H9 (cell line): ENCODE data around the gene IPO9. TPM values are rescaled to one million over a fixed set of nuclear protein-coding genes. Genes with fewer than 3 reads are reported as not detected.

ENCODE experiments used
- DNase-seq: peaks from one replicate; pipeline ENCODE4 v3.0.0-alpha.2; 2017
- H2AFZ ChIP-seq: one replicate; pipeline ENCODE4 v1.6.1; 2013; ENCODE audit warnings: mild to moderate bottlenecking, low read length, control low read depth, moderate library complexity
- H2AK5ac ChIP-seq: 2 replicates; pipeline ENCODE4 v1.6.1; 2013; ENCODE audit warnings: low read length, control low read depth, mixed read lengths; ENCODE audit not compliant: insufficient read length
- H2BK120ac ChIP-seq: one replicate; pipeline ENCODE4 v1.6.1; 2013; ENCODE audit warnings: low read depth, mild to moderate bottlenecking, low read length, control low read depth, inconsistent platforms; ENCODE audit not compliant: poor library complexity, severe bottlenecking
- H2BK12ac ChIP-seq: 2 replicates; pipeline ENCODE4 v1.6.1; 2013; ENCODE audit warnings: low read length, control low read depth, mixed read lengths, low read depth; ENCODE audit not compliant: insufficient read length
- H2BK15ac ChIP-seq: 2 replicates; pipeline ENCODE4 v1.6.1; 2013; ENCODE audit warnings: low read depth, low read length, control low read depth
- H2BK20ac ChIP-seq: one replicate; pipeline ENCODE4 v1.6.1; 2013; ENCODE audit warnings: low read depth, mild to moderate bottlenecking, low read length, control low read depth, inconsistent platforms; ENCODE audit not compliant: poor library complexity, severe bottlenecking
- H2BK5ac ChIP-seq: 2 replicates; pipeline ENCODE4 v1.6.1; 2013; ENCODE audit warnings: low read length, control low read depth, mixed read lengths; ENCODE audit not compliant: insufficient read length
- H3K14ac ChIP-seq: 2 replicates; pipeline ENCODE4 v1.6.1; 2013; ENCODE audit warnings: low read length, control low read depth; ENCODE audit not compliant: insufficient read depth
- H3K18ac ChIP-seq: 2 replicates; pipeline ENCODE4 v1.6.1; 2013; ENCODE audit warnings: low read depth, mild to moderate bottlenecking, mixed read lengths, low read length, control low read depth; ENCODE audit not compliant: insufficient read length
- H3K23ac ChIP-seq: 2 replicates; pipeline ENCODE4 v1.6.1; 2013; ENCODE audit warnings: low read length, control low read depth, mixed read lengths, low read depth; ENCODE audit not compliant: insufficient read length
- H3K23me2 ChIP-seq: 2 replicates; pipeline ENCODE4 v1.6.1; 2013; ENCODE audit warnings: low read depth, mild to moderate bottlenecking, mixed read lengths, low read length, control low read depth; ENCODE audit not compliant: insufficient read length, poor library complexity, severe bottlenecking
- H3K27ac ChIP-seq: 2 replicates; pipeline ENCODE4 v1.5.1; 2013; ENCODE audit warnings: low read length, control low read depth, mixed read lengths, low read depth; ENCODE audit not compliant: insufficient read length
- H3K27me3 ChIP-seq: 2 replicates; pipeline ENCODE4 v1.6.1; 2013; ENCODE audit warnings: low read length, control low read depth, inconsistent platforms; ENCODE audit not compliant: insufficient read depth
- H3K4ac ChIP-seq: 2 replicates; pipeline ENCODE4 v1.6.1; 2013; ENCODE audit warnings: low read depth, mild to moderate bottlenecking, control low read depth, inconsistent platforms, low read length, moderate library complexity
- H3K4me1 ChIP-seq: 2 replicates; pipeline ENCODE4 v1.6.1; 2013; ENCODE audit warnings: low read length, control low read depth, inconsistent platforms; ENCODE audit not compliant: insufficient read depth
- H3K4me2 ChIP-seq: 2 replicates; pipeline ENCODE4 v1.6.1; 2013; ENCODE audit warnings: low read length, control low read depth, mixed read lengths; ENCODE audit not compliant: insufficient read length, insufficient read depth
- H3K56ac ChIP-seq: 2 replicates; pipeline ENCODE4 v1.6.1; 2013; ENCODE audit warnings: low read depth, mild to moderate bottlenecking, mixed read lengths, low read length, control low read depth; ENCODE audit not compliant: insufficient read length
- H3K79me1 ChIP-seq: 2 replicates; pipeline ENCODE4 v1.6.1; 2013; ENCODE audit warnings: low read depth, mild to moderate bottlenecking, moderate library complexity, low read length, control low read depth, inconsistent platforms; ENCODE audit not compliant: insufficient read depth, poor library complexity, severe bottlenecking
- H3K79me2 ChIP-seq: 2 replicates; pipeline ENCODE4 v1.6.1; 2013; ENCODE audit warnings: low read length, control low read depth, inconsistent platforms; ENCODE audit not compliant: insufficient read depth
- H3K9ac ChIP-seq: 2 replicates; pipeline ENCODE4 v1.6.1; 2013; ENCODE audit warnings: low read length, control low read depth, mixed read lengths; ENCODE audit not compliant: insufficient read length; ENCODE audit errors: extremely low read depth
- H3K9me3 ChIP-seq: one replicate; pipeline ENCODE4 v1.6.1; 2013; ENCODE audit warnings: low read depth, low read length, inconsistent platforms; ENCODE audit not compliant: control insufficient read depth
- H3T11ph ChIP-seq: one replicate; pipeline ENCODE4 v1.6.1; 2013; ENCODE audit warnings: mild to moderate bottlenecking, low read length, control low read depth, inconsistent platforms
- H4K20me1 ChIP-seq: one replicate; pipeline ENCODE4 v1.6.1; 2013; ENCODE audit not compliant: control insufficient read depth, insufficient read length, insufficient read depth
- H4K5ac ChIP-seq: 2 replicates; pipeline ENCODE4 v1.6.1; 2013; ENCODE audit warnings: low read depth, mild to moderate bottlenecking, mixed read lengths, low read length, control low read depth; ENCODE audit not compliant: insufficient read length
- H4K8ac ChIP-seq: replicated peaks from 2 replicates; pipeline ENCODE4 v1.6.1; 2013; ENCODE audit warnings: low read length, control low read depth, mixed read lengths, low read depth; ENCODE audit not compliant: insufficient read length
- H4K91ac ChIP-seq: 2 replicates; pipeline ENCODE4 v1.6.1; 2013; ENCODE audit warnings: low read depth, mild to moderate bottlenecking, moderate library complexity, mixed read lengths, low read length, control low read depth; ENCODE audit not compliant: insufficient read length
- H3K27ac Mint-ChIP-seq, 3 experiments: 2 replicates in 2 of 3; 3 replicates in 1 of 3; pipeline ENCODE4 v1.8.0; 2020 to 2021; ENCODE audit warnings: mixed read lengths in 3 of 3, mild to moderate bottlenecking in 1 of 3, moderate library complexity in 1 of 3
- H3K27me3 Mint-ChIP-seq: 2 replicates; pipeline ENCODE4 v1.8.0; 2021; ENCODE audit warnings: low read depth, mild to moderate bottlenecking, moderate library complexity, mixed read lengths
- H3K36me3 Mint-ChIP-seq, 3 experiments: 2 replicates in 2 of 3; 3 replicates in 1 of 3; pipeline ENCODE4 v1.8.0; 2020 to 2021; ENCODE audit warnings: low read depth in 3 of 3, mixed read lengths in 3 of 3; ENCODE audit not compliant: insufficient read depth in 1 of 3
- H3K4me1 Mint-ChIP-seq, 2 experiments: 2 replicates each; pipeline ENCODE4 v1.8.0; 2020; ENCODE audit warnings: mixed read lengths in 2 of 2
- H3K4me3 Mint-ChIP-seq, 2 experiments: 2 replicates in 1 of 2; 3 replicates in 1 of 2; pipeline ENCODE4 v1.8.0; 2020 to 2021; ENCODE audit warnings: mild to moderate bottlenecking in 2 of 2, mixed read lengths in 2 of 2, moderate library complexity in 1 of 2
- H3K9me3 Mint-ChIP-seq, 2 experiments: 2 replicates in 1 of 2; 3 replicates in 1 of 2; pipeline ENCODE4 v1.8.0; 2020; ENCODE audit warnings: mild to moderate bottlenecking in 2 of 2, mixed read lengths in 2 of 2, moderate library complexity in 1 of 2
- WGBS: extraction: QIAGEN DNeasy Blood & Tissue Kit; methylation state at CpG from one replicate; pipeline ENCODE4 v1.1.7; 2013; ENCODE audit warnings: missing lambda C conversion rate, low lambda C conversion rate, mixed read lengths; ENCODE audit not compliant: insufficient read length; ENCODE audit errors: extremely low coverage; 5-methylcytosine and 5-hydroxymethylcytosine counted together
- total RNA-seq: library from RNA; stranded (reverse); gene quantifications from 2 replicates; pipeline ENCODE4 v1.2.1, GENCODE V29; 2021
- TF ChIP-seq, protein P1 (sequence below): fragments of 200-600 bp; sonication (generic); conservative IDR thresholded peaks from 3 replicates; pipeline ENCODE4 v1.8.0; 2021; ENCODE audit warnings: antibody characterized with exemption, mild to moderate bottlenecking

IPO9 gene
- total RNA-seq, 1 experiment from 2014 or later: 104 TPM

DNA sequence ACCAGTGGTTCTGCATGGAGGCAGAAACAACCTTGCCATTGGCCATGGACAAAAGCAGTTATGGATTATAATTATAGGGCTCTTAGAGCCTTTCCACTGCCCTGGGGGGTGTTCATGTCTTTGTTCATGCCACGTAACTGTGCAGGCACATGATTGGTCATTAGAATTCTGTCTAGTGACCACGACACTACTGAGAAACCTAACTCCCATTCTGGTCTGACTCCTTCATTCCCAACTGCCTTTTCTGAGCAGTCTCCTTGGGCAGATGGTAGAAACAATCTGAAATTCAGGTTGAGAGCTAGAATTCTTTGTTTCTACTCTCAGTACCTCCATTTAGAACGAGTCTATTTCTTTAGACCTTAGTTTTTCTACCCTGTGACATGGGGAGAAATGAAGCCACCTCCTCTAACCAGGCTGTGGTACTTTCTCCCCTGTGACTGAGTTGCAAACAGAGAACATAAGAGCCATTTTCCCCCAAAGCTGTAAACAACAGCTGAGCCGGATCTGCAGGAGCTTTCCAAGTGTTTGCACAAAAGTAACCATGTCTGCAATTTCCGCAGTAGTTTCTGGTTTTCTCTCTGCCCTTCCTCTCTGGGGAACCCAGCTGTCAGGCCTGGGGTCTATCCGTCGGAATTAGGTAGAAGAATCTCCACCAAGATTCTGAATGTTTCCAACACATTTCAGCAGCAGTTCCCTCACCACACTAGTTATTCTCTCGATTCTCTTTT is 37.7 kb upstream of the IPO9 start:
- Histone ChIP-seq H4K20me1 (no peaks in the 10 kb centered on the region), H2BK5ac (no peak overlapping the region), H3K27ac (no peak overlapping the region), H2BK12ac (no peak overlapping the region), H2BK120ac (no peak overlapping the region), H2BK15ac (no peak overlapping the region), H2AK5ac (no peak overlapping the region), H4K5ac (no peak overlapping the region), H3K4ac (no peak overlapping the region), H3T11ph (no peak overlapping the region), H3K23me2 (no peaks in the 10 kb centered on the region), H3K9me3 (no peaks in the 10 kb centered on the region), H2AFZ (no peak overlapping the region), H3K4me2 (no peak overlapping the region), H3K56ac (no peak overlapping the region), H3K79me1 (no peaks in the 10 kb centered on the region), H4K91ac (no peak overlapping the region), H3K23ac (no peak overlapping the region), H4K8ac (no peak overlapping the region), H3K27me3 (no peaks in the 10 kb centered on the region), H3K9ac (no peak overlapping the region), H3K4me1 (no peaks in the 10 kb centered on the region), H2BK20ac (no peak overlapping the region), H3K14ac (no peak overlapping the region), H3K79me2 (no peaks in the 10 kb centered on the region; the same call in 1 of the 2 replicates), H3K18ac (no peak overlapping the region)
- H3K36me3 Mint-ChIP-seq: peaks cover 43 to 74% (median 72%) of the 10 kb centered on the region in 3 experiments
- H3K4me1 Mint-ChIP-seq: no peaks in the 10 kb centered on the region; a peak in 1 of 4 replicates
- TF ChIP-seq, protein P1, sequence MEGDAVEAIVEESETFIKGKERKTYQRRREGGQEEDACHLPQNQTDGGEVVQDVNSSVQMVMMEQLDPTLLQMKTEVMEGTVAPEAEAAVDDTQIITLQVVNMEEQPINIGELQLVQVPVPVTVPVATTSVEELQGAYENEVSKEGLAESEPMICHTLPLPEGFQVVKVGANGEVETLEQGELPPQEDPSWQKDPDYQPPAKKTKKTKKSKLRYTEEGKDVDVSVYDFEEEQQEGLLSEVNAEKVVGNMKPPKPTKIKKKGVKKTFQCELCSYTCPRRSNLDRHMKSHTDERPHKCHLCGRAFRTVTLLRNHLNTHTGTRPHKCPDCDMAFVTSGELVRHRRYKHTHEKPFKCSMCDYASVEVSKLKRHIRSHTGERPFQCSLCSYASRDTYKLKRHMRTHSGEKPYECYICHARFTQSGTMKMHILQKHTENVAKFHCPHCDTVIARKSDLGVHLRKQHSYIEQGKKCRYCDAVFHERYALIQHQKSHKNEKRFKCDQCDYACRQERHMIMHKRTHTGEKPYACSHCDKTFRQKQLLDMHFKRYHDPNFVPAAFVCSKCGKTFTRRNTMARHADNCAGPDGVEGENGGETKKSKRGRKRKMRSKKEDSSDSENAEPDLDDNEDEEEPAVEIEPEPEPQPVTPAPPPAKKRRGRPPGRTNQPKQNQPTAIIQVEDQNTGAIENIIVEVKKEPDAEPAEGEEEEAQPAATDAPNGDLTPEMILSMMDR: no peak
- WGBS: no CpG with 5 or more reads among the region's 8 CpGs
- no peak for DNase-seq
- H3K27me3 Mint-ChIP-seq: no peaks in the 10 kb centered on the region; the same call in 1 of the 2 replicates
- no peak overlapping the region for H3K4me3 Mint-ChIP-seq
- H3K9me3 Mint-ChIP-seq: no peaks in the 10 kb centered on the region
- H3K27ac Mint-ChIP-seq: no peak overlapping the region; a peak in 2 of 7 replicates
